CD4-positive, alpha-beta T cell (primary cell): ENCODE results near the gene AGBL4. TPM values are rescaled to one million over a fixed set of nuclear protein-coding genes. Genes with fewer than 3 reads are reported as not detected.

Experiments used
- ATAC-seq: fragments of 200-7000 bp; cut with Tn5 transposase; one replicate; pipeline ENCODE4 v1.10.0; 2022; ENCODE audit warnings: mild to moderate bottlenecking; ENCODE audit not compliant: poor library complexity
- CTCF ChIA-PET: fragments of 350-600 bp; sonication (Branson Sonifier 250); formaldehyde crosslinking; loops from one replicate; lab custom pipeline; 2021; ENCODE audit warnings: antibody characterized with exemption, inconsistent platforms; lab: Charles Lee
- POLR2A ChIA-PET: fragments of 350-600 bp; sonication (Branson Sonifier 250); formaldehyde crosslinking; loops from one replicate; lab custom pipeline; 2021; ENCODE audit warnings: antibody characterized with exemption, inconsistent platforms; lab: Charles Lee
- DNase-seq, 14 experiments: peaks; one replicate each; pipeline ENCODE4 v3.0.0-alpha.2; 2013 to 2020; ENCODE audit warnings: mixed read lengths in 2 of 14
- H3K27ac ChIP-seq, 2 donors: one replicate each; pipeline versions ENCODE4 v1.5.1 to v1.7.0; 2013; ENCODE audit warnings: low read length in 2 of 2, low read depth in 1 of 2, mild to moderate bottlenecking in 1 of 2
- H3K27me3 ChIP-seq, 2 experiments: 1 replicate in 1 of 2; 2 replicates in 1 of 2; pipeline versions ENCODE4 v1.6.1 to v1.7.0; 2013; ENCODE audit warnings: low read length in 2 of 2, control low read depth in 1 of 2, mild to moderate bottlenecking in 1 of 2, moderate library complexity in 1 of 2; ENCODE audit not compliant: insufficient read depth in 2 of 2, control insufficient read depth in 1 of 2
- H3K36me3 ChIP-seq: one replicate; pipeline ENCODE4 v1.6.1; 2013; ENCODE audit warnings: low read length, control low read depth; ENCODE audit not compliant: insufficient read depth
- H3K4me1 ChIP-seq: one replicate; pipeline ENCODE4 v1.6.1; 2013; ENCODE audit warnings: low read length, control low read depth; ENCODE audit not compliant: insufficient read depth
- H3K4me3 ChIP-seq: one replicate; pipeline ENCODE4 v1.5.1; 2013; ENCODE audit warnings: mild to moderate bottlenecking, low read length, moderate library complexity
- H3K9me3 ChIP-seq, 2 experiments: 1 replicate in 1 of 2; 2 replicates in 1 of 2; pipeline versions ENCODE4 v1.6.1 to v1.7.0; 2013; ENCODE audit warnings: low read length in 2 of 2, mild to moderate bottlenecking in 2 of 2, control low read depth in 1 of 2, moderate library complexity in 1 of 2; ENCODE audit not compliant: control insufficient read depth in 1 of 2, insufficient read depth in 1 of 2
- H3K27ac Mint-ChIP-seq: one replicate; pipeline ENCODE4 v1.8.0; 2020; ENCODE audit warnings: mixed read lengths
- H3K27me3 Mint-ChIP-seq: one replicate; pipeline ENCODE4 v1.8.0; 2021; ENCODE audit warnings: mixed read lengths
- H3K36me3 Mint-ChIP-seq: one replicate; pipeline ENCODE4 v1.8.0; 2021; ENCODE audit warnings: low read depth, mixed read lengths
- H3K4me1 Mint-ChIP-seq: one replicate; pipeline ENCODE4 v1.8.0; 2021; ENCODE audit warnings: low read depth, mixed read lengths
- H3K4me3 Mint-ChIP-seq: one replicate; pipeline ENCODE4 v1.8.0; 2020; ENCODE audit warnings: mild to moderate bottlenecking, mixed read lengths
- H3K9me3 Mint-ChIP-seq: one replicate; pipeline ENCODE4 v1.8.0; 2020; ENCODE audit warnings: mixed read lengths
- CTCF ChIP-seq: fragments of 200-600 bp; IDR thresholded peaks from one replicate; pipeline ENCODE4 v1.8.0; 2022; ENCODE audit warnings: antibody characterized with exemption, mild to moderate bottlenecking
- intact Hi-C, 2 experiments: fragments of 100-400 bp; cut with DNase I in 1 of 2; cut with micrococcal nuclease in 1 of 2; formaldehyde crosslinking; loops; one replicate each; pipeline versions ENCODE4 v1.15.1 to v1.9.0; 2023 to 2025; cut with DNase I, micrococcal nuclease
- total RNA-seq, 174 experiments: library from RNA in 2 of 174; stranded (reverse) in 2 of 174; gene quantifications; one replicate each; pipeline ENCODE4 v1.2.3 and lab custom pipeline; 2021 to 2026

The AGBL4 gene
- total RNA-seq, 2 experiments from 2014 or later = 0.11 TPM; not detected in 1

- no peaks in the 10 kb centered on the region for H3K4me1 Mint-ChIP-seq
- ATAC-seq = no peak
- TF ChIP-seq CTCF = no peak
- no peaks in the 10 kb centered on the region for H3K27me3 Mint-ChIP-seq
- no peak overlapping the region for H3K27ac Mint-ChIP-seq
- peaks cover 36% of the 10 kb centered on the region for H3K36me3 Mint-ChIP-seq
- ChIA-PET POLR2A (no interaction called here), CTCF (no interaction called here)
- H3K4me3 Mint-ChIP-seq = no peak overlapping the region
- intact Hi-C loops = no loop called here
- Histone ChIP-seq H3K36me3 (no peaks in the 10 kb centered on the region), H3K9me3 (no peaks in the 10 kb centered on the region), H3K27ac (no peak overlapping the region), H3K27me3 (no peaks in the 10 kb centered on the region), H3K4me1 (no peaks in the 10 kb centered on the region), H3K4me3 (no peak overlapping the region)
- no peak for DNase-seq
- H3K9me3 Mint-ChIP-seq = no peaks in the 10 kb centered on the region
These were observed 1276.8 kb downstream of the AGBL4 start for GRCh38 chr1:48746906-48747305.

- POLR2A ChIA-PET = no interaction called here
- TF ChIP-seq CTCF = no peak
- no peak for ATAC-seq
These were observed 1279.7 kb downstream of the AGBL4 start for GRCh38 chr1:48744032-48744431.

GRCh38 chr1:48743480-48743879, 1280.3 kb downstream of the AGBL4 start:
- POLR2A ChIA-PET = no interaction called here
- H3K4me3 Mint-ChIP-seq = no peak overlapping the region
- peaks cover 57% of the 10 kb centered on the region for H3K36me3 Mint-ChIP-seq

More at GRCh38 chr1:48744032-48744431, 1279.7 kb downstream of the AGBL4 start:
- no peak overlapping the region for H3K27ac ChIP-seq
- no peaks in the 10 kb centered on the region for H3K9me3 Mint-ChIP-seq
- intact Hi-C loops = no loop called here
- CTCF ChIA-PET = no interaction called here
- no peak overlapping the region for H3K4me3 ChIP-seq
- no peak overlapping the region for H3K4me3 Mint-ChIP-seq
- no peaks in the 10 kb centered on the region for H3K4me1 ChIP-seq
- peaks cover 56% of the 10 kb centered on the region for H3K36me3 Mint-ChIP-seq
- H3K27ac Mint-ChIP-seq = no peak overlapping the region
- DNase-seq = no peak
- no peaks in the 10 kb centered on the region for H3K27me3 ChIP-seq
- no peaks in the 10 kb centered on the region for H3K36me3 ChIP-seq
- H3K4me1 Mint-ChIP-seq = no peaks in the 10 kb centered on the region
- no peaks in the 10 kb centered on the region for H3K9me3 ChIP-seq
- no peaks in the 10 kb centered on the region for H3K27me3 Mint-ChIP-seq

More at GRCh38 chr1:48743480-48743879, 1280.3 kb downstream of the AGBL4 start:
- no peaks in the 10 kb centered on the region for H3K4me1 Mint-ChIP-seq
- no peaks in the 10 kb centered on the region for H3K36me3 ChIP-seq
- no peaks in the 10 kb centered on the region for H3K9me3 Mint-ChIP-seq
- no peak for TF ChIP-seq CTCF
- no peak for DNase-seq
- intact Hi-C loops = no loop called here
- no peaks in the 10 kb centered on the region for H3K27me3 Mint-ChIP-seq
- CTCF ChIA-PET = no interaction called here
- H3K4me3 ChIP-seq = no peak overlapping the region
- H3K27ac ChIP-seq = no peak overlapping the region
- no peaks in the 10 kb centered on the region for H3K4me1 ChIP-seq
- ATAC-seq = no peak
- no peaks in the 10 kb centered on the region for H3K27me3 ChIP-seq
- H3K9me3 ChIP-seq = no peaks in the 10 kb centered on the region
- H3K27ac Mint-ChIP-seq = no peak overlapping the region
